Measurements from ENCODE around the gene TM9SF2.

- TF ChIP-seq CTCF (tag by site-specific recombination; IDR thresholded peaks at IDR 0.05) (no peak), YY1 (tag by site-specific recombination; IDR thresholded peaks at IDR 0.05) (no peak), ZNF501 (tag by site-specific recombination; IDR thresholded peaks at IDR 0.05) (no peak), PBX3 (CRISPR knock-in tag; IDR thresholded peaks at IDR 0.05) (no peak), KLF17 (tag by site-specific recombination; IDR thresholded peaks at IDR 0.05) (no peak), ZNF560 (tag by site-specific recombination; IDR thresholded peaks at IDR 0.05; ENCODE audit: borderline replicate concordance) (no peak), ATF2 (tag by site-specific recombination; IDR thresholded peaks at IDR 0.05; ENCODE audit: low read depth) (no peak), ZNF639 (tag by site-specific recombination; IDR thresholded peaks at IDR 0.05) (no peak), ZNF112 (tag by site-specific recombination; IDR thresholded peaks at IDR 0.05) (no peak), GLIS1 (tag by site-specific recombination; IDR thresholded peaks at IDR 0.05) (no peak), REST (tag by site-specific recombination; IDR thresholded peaks at IDR 0.05) (no peak), ZNF155 (tag by site-specific recombination; IDR thresholded peaks at IDR 0.05) (no peak), ZNF292 (tag by site-specific recombination; IDR thresholded peaks at IDR 0.05; ENCODE audit: borderline replicate concordance, low read depth) (no peak), ZNF843 (tag by site-specific recombination; IDR thresholded peaks at IDR 0.05) (no peak)
Measured at GRCh38 chr13:99564386-99564785, 63.1 kb downstream of the TM9SF2 start.
